Loucy (cell line): ENCODE measurements around the gene NODAL.
A peak's percentile ranks its signal among the peaks of the same experiment; 100 is the strongest.

Experiments
- H2AFZ ChIP-seq: fragments of 200-600 bp; sonication (generic); 2 replicates; pipeline ENCODE4 v1.6.0; 2016; ENCODE audit warnings: antibody characterized with exemption, mild to moderate bottlenecking, low read length, moderate library complexity
- H3F3A ChIP-seq: fragments of 200-600 bp; 2 replicates; pipeline ENCODE4 v1.6.0; 2016; ENCODE audit warnings: antibody characterized with exemption, low read depth, mild to moderate bottlenecking
- H3K27me3 ChIP-seq: fragments of 200-600 bp; sonication (generic); 2 replicates; pipeline ENCODE4 v1.6.1; 2014; ENCODE audit warnings: low read length, mild to moderate bottlenecking; ENCODE audit not compliant: insufficient read depth, poor library complexity, severe bottlenecking
- H3K36me3 ChIP-seq: fragments of 200-600 bp; sonication (generic); 2 replicates; pipeline ENCODE4 v1.6.1; 2016; ENCODE audit warnings: low read length; ENCODE audit not compliant: insufficient read depth
- H3K4me1 ChIP-seq: fragments of 200-600 bp; sonication (generic); 2 replicates; pipeline ENCODE4 v1.5.1; 2014; ENCODE audit warnings: low read length, mild to moderate bottlenecking; ENCODE audit not compliant: insufficient read depth, poor library complexity, severe bottlenecking
- H3K4me2 ChIP-seq: fragments of 200-600 bp; sonication (generic); 2 replicates; pipeline ENCODE4 v1.6.0; 2014; ENCODE audit warnings: antibody characterized with exemption, low read length, low read depth, mild to moderate bottlenecking; ENCODE audit not compliant: poor library complexity, severe bottlenecking
- H3K4me3 ChIP-seq: fragments of 200-600 bp; sonication (generic); 2 replicates; pipeline ENCODE4 v1.5.1; 2014; ENCODE audit warnings: low read length, mild to moderate bottlenecking, mixed read lengths; ENCODE audit not compliant: poor library complexity, severe bottlenecking
- H3K79me2 ChIP-seq: fragments of 200-600 bp; sonication (generic); 2 replicates; pipeline ENCODE4 v1.6.1; 2014; ENCODE audit warnings: low read length; ENCODE audit not compliant: insufficient read depth
- H3K9ac ChIP-seq: fragments of 200-600 bp; sonication (generic); 2 replicates; pipeline ENCODE4 v1.6.0; 2014; ENCODE audit warnings: mild to moderate bottlenecking, low read depth, low read length, moderate library complexity; ENCODE audit not compliant: poor library complexity, severe bottlenecking
- H3K9me2 ChIP-seq: fragments of 200-600 bp; sonication (generic); replicated peaks from 2 replicates; pipeline ENCODE4 v1.6.1; 2016; ENCODE audit warnings: low read depth, low read length, mixed read lengths
- H3K9me3 ChIP-seq: fragments of 200-600 bp; sonication (generic); 2 replicates; pipeline ENCODE4 v1.6.1; 2014; ENCODE audit warnings: mild to moderate bottlenecking, antibody characterized with exemption, low read length, low read depth; ENCODE audit not compliant: insufficient read depth
- H4K20me1 ChIP-seq: fragments of 200-600 bp; sonication (generic); 2 replicates; pipeline ENCODE4 v1.6.0; 2014; ENCODE audit warnings: antibody characterized with exemption, low read length, mild to moderate bottlenecking; ENCODE audit not compliant: insufficient read depth, poor library complexity, severe bottlenecking
- EZH2phosphoT487 ChIP-seq: fragments of 200-600 bp; IDR thresholded peaks from 2 replicates; pipeline ENCODE4 v1.6.1; 2018; ENCODE audit warnings: antibody characterized with exemption, mild to moderate bottlenecking, moderate library complexity, borderline replicate concordance
- TF ChIP-seq, protein P1 (sequence below): fragments of 200-600 bp; sonication (generic); conservative IDR thresholded peaks from 2 replicates; pipeline ENCODE4 v1.5.1; 2014; ENCODE audit warnings: mild to moderate bottlenecking, antibody characterized with exemption, low read length

The NODAL gene

DNA sequence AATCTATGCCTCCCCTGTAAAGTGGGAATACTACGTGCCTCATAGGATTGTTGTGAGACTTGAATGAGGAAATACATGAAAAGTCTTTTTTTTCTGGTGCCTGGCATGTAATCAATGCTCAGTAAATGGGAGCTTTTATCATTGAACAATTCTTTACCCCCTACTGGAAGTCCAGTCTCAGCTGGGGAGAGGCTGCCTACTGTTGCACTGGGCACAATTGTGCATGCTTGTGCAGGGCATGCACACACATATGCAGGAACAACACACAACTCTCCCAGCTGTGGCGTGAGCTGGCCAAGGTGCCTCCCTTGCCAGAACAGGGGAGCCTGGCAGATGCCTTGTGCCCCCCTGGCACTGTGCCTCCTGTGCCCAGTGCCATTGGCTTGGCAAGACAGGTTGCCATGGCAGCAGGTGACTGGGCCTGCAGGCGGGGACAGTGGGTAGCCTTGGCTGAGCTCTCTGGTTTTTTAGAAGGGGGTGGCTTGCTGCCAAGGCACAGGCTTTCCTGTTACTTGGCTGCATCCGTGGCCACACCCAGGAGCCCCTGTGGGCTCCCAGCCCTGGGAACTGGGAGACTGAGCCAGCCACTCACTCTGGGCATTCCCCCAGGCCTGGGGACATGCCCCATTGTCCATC is 21.0 kb upstream of the NODAL start:
- Histone ChIP-seq H3K9ac (no peak overlapping the region), H3K4me3 (no peak overlapping the region), H3K4me2 (no peak overlapping the region), H3K4me1 (no peaks in the 10 kb centered on the region), H3K79me2 (no peaks in the 10 kb centered on the region), H2AFZ (no peak overlapping the region), H3K27me3 (no peaks in the 10 kb centered on the region), H4K20me1 (no peaks in the 10 kb centered on the region), H3K9me3 (no peaks in the 10 kb centered on the region), H3K9me2 (no peaks in the 10 kb centered on the region), H3K36me3 (no peaks in the 10 kb centered on the region), H3F3A (no peaks in the 10 kb centered on the region)
- TF ChIP-seq, protein P1, sequence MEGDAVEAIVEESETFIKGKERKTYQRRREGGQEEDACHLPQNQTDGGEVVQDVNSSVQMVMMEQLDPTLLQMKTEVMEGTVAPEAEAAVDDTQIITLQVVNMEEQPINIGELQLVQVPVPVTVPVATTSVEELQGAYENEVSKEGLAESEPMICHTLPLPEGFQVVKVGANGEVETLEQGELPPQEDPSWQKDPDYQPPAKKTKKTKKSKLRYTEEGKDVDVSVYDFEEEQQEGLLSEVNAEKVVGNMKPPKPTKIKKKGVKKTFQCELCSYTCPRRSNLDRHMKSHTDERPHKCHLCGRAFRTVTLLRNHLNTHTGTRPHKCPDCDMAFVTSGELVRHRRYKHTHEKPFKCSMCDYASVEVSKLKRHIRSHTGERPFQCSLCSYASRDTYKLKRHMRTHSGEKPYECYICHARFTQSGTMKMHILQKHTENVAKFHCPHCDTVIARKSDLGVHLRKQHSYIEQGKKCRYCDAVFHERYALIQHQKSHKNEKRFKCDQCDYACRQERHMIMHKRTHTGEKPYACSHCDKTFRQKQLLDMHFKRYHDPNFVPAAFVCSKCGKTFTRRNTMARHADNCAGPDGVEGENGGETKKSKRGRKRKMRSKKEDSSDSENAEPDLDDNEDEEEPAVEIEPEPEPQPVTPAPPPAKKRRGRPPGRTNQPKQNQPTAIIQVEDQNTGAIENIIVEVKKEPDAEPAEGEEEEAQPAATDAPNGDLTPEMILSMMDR = no peak
- TF ChIP-seq EZH2phosphoT487 = no peak

DNA sequence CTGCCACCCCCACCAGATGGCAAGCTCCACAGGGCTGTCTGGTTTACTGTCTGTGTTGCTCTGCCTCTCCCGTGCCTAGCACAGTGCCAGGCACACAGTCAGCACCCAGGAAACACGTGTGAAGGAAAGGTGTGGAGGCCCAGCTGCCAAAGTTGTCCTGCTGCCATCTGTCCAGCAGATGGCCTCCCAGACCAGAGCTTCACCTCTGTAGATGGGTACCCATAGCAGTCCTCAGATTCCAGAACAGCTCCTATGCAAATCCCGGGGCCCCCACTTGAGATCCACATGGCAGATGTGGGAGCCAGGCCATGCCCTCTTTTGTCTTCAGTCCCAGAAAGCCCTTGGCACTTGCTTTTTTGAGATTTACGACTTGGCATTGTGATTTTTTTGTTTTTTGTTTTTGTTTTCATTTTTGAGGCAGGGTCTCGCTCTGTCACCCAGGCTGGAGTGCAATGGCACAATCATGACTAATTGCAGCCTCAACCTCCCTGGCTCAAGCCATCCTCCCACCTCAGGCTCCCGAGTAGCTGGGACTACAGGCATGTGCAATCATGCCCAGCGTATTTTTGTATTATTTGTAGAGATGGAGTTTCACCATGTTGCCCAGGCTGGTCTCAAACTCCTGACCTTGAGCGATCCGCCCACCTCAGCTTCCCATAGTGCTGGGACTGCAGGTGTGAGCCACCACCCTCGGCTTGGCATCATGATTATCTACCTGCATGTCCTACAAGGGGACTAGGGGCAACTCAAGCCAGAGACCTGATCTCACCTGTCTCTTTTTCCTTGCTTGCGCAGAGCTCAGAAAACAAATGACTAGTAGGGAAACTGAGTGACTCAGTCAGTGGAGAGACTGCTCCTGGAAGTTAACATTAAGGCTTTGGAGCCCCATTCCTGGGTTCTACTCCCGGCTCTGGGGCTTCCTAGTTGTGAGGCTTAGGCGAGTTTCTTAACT is 20.2 kb upstream of the NODAL start:
- H3K9ac ChIP-seq = no peak overlapping the region
- TF ChIP-seq EZH2phosphoT487 = no peak
- TF ChIP-seq, protein P1 = peak; percentile 93

GRCh38 chr10:70459774-70460490 is 18.5 kb upstream of the NODAL start:
- H2AFZ ChIP-seq = no peak overlapping the region
- H3K9me2 ChIP-seq = no peaks in the 10 kb centered on the region
- no peaks in the 10 kb centered on the region for H3K27me3 ChIP-seq
- no peaks in the 10 kb centered on the region for H3K4me1 ChIP-seq
- H4K20me1 ChIP-seq = no peaks in the 10 kb centered on the region
- no peaks in the 10 kb centered on the region for H3K36me3 ChIP-seq
- TF ChIP-seq, protein P1 = no peak
- TF ChIP-seq EZH2phosphoT487 = no peak
- H3K9me3 ChIP-seq = no peaks in the 10 kb centered on the region
- no peak overlapping the region for H3K4me3 ChIP-seq
- no peak overlapping the region for H3K4me2 ChIP-seq
- no peaks in the 10 kb centered on the region for H3F3A ChIP-seq
- no peaks in the 10 kb centered on the region for H3K79me2 ChIP-seq
- no peak overlapping the region for H3K9ac ChIP-seq

More for the DNA sequence above, 20.2 kb upstream of the NODAL start:
- no peaks in the 10 kb centered on the region for H3F3A ChIP-seq
- H3K4me1 ChIP-seq = no peaks in the 10 kb centered on the region
- no peak overlapping the region for H2AFZ ChIP-seq
- H3K9me3 ChIP-seq = no peaks in the 10 kb centered on the region
- no peak overlapping the region for H3K4me3 ChIP-seq
- no peaks in the 10 kb centered on the region for H3K79me2 ChIP-seq
- H3K27me3 ChIP-seq = no peaks in the 10 kb centered on the region
- H4K20me1 ChIP-seq = no peaks in the 10 kb centered on the region
- H3K36me3 ChIP-seq = no peaks in the 10 kb centered on the region
- H3K4me2 ChIP-seq = no peak overlapping the region
- H3K9me2 ChIP-seq = no peaks in the 10 kb centered on the region
